Measurements from ENCODE around the gene FAAP24.
"Not testable (repeated sequence)": the region's sequence is repeated elsewhere in the genome, so short reads cannot be mapped to it uniquely, and the experiment has no call there.

FAAP24 gene

GRCh38 chr19:32997716-32998355 is 25.8 kb downstream of the FAAP24 start:
- in situ Hi-C loops (cut with MboI; ENCODE audit: low sequenced_read_pairs) = loop anchor here (25.0 kb wide), 1 partner anchor 414 kb away; no protein-coding TSS in a partner anchor

DNA sequence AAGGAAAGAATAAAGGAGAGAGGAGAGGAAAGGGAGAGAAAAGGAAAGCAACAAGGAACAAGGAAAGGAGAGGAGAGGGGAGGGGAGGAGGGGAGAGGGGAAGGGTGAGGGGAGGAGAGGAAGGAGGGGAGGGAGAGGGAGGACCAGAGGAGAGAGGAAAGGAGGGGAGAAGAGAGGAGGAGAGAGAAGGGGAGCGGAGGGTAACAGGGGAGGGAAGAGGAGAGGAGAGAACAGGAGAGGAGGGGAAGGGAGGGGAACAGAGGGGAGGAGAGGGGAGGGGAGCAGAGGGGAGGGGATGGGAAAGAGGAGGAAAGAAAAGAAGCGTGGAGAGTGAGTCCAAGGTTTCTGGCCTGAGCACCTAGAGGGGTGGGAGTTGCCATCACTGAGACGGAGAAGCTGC is 26.7 kb downstream of the FAAP24 start:
- in situ Hi-C loops (cut with MboI; ENCODE audit: low sequenced_read_pairs) = loop anchor here (25.0 kb wide), 1 partner anchor 414 kb away; no protein-coding TSS in a partner anchor

DNA sequence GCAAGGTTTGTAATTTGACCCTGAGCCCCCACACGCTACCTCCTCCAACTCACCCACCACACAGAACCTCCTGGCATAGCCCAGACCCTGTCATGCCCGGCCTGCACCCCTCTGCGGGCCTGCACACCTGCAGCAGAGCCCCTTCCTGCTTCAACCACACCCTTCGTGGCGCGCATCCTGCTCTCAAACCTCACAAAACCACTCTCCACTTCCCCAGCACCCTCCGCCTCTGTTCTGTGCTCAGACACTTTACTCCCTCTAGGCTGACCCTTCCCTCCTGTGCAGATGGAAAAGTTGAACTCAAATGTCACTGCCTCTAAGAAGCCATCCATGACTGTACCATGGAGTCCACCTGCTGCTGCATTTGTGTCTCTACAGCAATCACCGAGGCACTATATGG is 28.5 kb downstream of the FAAP24 start:
- in situ Hi-C loops (cut with MboI; ENCODE audit: low sequenced_read_pairs) = no loop called here

DNA sequence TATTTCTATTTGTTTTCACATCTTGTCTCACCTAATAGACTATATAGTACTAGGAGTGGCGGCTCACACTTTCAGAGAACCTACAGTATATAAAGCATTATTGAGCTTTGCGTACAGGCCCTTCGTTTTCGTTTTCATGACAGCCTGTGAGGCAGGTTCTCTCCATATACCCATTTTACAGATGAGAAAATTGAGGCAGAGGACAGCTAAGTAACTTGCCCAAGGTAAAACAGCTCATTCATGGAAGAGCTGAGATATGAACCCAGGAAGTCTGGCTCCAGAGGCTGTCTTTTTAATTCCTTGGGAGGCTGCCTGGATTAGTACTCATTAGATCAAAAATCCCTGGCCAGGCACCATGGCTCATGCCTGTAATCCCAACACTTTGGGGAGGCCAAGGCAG is 28.9 kb downstream of the FAAP24 start:
- in situ Hi-C loops (cut with MboI; ENCODE audit: low sequenced_read_pairs) = no loop called here

GRCh38 chr19:33002126-33002865 is 30.3 kb downstream of the FAAP24 start:
- in situ Hi-C loops (cut with MboI; ENCODE audit: low sequenced_read_pairs) = not testable (repeated sequence)

DNA sequence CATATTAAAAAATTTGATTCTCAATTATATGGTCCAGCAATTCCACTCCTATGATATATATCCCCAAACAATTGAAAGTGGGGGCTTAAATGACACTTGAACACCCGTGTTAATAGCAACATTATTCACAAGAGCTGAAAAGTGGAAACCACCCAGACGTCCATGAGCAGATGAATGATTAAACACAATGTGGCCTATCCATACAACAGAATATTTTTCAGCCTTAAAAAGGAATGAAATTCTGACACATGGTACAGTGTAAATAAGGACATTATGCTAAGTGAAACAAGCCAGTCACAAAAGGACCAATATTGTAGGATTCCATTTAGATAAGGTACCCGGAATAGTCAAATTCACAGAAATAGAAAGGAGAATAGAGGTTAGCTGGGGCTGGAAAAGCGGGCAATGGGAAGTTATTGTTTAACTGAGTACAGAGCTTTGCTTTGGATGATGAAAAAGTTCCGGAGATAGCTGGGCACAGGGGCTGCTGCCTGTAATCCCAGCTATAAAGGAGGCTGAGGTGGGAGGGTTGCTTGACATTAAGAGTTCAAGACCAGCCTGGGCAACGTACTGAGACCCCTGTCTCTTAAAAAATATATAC is 31.5 kb downstream of the FAAP24 start:
- in situ Hi-C loops (cut with MboI; ENCODE audit: low sequenced_read_pairs) = not testable (repeated sequence)

DNA sequence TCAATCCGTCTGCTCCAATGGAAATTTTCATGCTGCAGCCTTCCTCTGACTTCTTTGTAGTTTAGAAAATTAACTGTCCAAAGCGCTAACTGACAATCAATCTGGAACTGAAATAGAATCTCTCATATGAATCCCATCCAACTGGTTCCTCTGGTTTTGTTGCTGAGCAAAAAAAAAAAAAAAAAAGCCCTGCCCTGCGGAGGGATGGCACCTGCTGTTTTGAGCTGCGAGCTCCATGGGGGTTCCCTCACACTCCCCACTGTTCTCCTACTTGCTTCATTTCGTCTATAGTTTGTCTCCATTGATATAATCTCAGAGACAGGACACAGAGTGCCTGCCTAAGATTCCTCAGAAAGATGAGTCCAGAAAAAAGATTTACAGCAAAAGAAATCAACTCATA is 33.4 kb downstream of the FAAP24 start:
- in situ Hi-C loops (cut with MboI; ENCODE audit: low sequenced_read_pairs) = no loop called here

DNA sequence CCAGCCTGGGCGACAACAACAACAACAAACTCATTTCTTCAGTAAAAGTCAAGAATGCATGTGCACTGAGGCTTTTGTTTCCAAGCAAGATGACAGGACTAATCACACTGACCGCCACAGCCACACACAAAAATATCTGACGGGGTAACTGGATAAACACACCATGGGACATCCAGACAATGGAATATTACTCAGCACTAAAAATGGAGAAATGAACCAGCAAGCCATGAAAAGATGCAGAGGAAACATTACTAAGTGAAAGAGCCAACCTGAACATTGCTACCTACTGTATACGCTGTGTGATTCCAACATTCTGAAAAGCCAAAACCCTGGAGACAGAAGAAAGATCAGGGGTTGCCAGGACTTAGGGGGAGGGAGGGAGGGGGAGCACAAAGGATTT is 36.7 kb downstream of the FAAP24 start:
- in situ Hi-C loops (cut with MboI; ENCODE audit: low sequenced_read_pairs) = no loop called here

DNA sequence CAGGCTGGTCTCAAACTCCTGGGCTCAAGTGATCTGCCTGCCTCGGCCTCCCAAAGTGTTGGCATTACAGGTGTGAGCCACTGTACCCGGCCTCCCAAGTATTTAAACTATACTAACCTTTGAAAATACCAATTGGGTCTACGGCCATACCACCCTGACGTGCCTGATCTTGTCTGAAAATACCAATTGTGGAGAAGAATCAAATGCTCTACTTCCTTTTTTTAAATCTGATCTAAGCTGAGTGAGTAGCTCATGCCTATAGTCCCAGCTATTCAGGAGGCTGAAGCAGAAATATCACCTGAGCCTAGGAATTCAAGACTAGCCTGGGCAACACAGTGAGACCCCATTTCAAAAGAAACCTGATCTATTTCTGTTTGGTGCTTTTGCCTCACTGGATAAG is 38.8 kb downstream of the FAAP24 start:
- in situ Hi-C loops (cut with MboI; ENCODE audit: low sequenced_read_pairs) = not testable (repeated sequence)

- in situ Hi-C loops (cut with MboI; ENCODE audit: low sequenced_read_pairs) = no loop called here
Measured at GRCh38 chr19:33022472-33023116, 50.6 kb downstream of the FAAP24 start.

GRCh38 chr19:33024398-33024797 is 52.4 kb downstream of the FAAP24 start:
- in situ Hi-C loops (cut with MboI; ENCODE audit: low sequenced_read_pairs) = no loop called here

DNA sequence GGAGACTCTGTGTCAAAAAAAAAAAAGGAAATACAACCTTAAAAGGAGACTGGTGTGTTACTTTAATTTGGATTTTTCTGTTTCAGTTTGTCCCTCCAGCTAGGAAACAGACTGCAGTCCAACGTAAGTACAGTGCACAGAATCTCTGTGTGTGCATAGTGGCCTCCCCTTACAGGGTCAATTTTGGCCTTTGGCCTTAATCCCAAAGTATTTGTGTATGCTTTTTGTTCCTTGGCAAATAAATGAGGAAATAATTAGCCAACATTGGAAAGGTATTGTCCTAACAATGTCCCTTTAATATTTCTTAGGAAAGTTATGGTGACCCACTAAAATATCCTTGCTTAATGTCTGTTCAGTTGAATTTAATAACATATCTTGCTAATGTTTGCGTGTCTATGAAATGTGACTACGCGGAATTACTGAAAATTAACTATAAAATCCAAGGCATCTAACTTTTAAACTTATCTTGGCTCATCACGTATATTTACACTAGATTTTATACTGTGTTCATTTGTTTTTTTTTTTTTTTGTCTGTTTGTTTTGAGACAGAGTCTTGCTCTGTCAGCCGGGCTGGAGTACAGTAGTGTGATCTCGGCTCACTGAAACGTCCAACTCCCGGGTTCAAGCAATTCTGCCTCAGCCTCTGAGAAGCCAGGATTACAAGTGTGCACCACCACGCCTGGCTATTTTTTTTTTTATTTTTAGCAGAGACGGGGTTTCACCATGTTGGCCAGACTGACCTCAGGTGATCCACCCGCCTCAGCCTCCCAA is 53.6 kb downstream of the FAAP24 start:
- in situ Hi-C loops (cut with MboI; ENCODE audit: low sequenced_read_pairs) = not testable (repeated sequence)

DNA sequence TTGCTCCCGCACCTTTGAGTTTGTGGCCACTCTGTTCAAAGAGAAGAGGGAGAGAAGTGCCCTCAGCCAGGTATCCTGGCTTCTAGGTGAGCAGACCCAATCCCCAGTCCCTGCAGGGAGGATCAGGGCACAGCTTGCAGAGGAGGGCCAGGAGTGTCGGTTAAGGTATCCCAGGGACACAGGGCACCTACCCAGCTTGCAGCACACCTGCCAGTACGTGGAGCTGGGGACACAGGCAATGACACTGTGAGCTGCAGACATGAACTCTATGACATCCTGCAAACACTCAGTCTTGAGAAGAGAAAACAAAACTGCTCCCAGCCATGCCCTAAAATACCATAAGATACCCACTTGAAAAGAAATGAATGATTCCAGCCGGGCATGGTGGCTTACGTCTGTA is 54.6 kb downstream of the FAAP24 start:
- in situ Hi-C loops (cut with MboI; ENCODE audit: low sequenced_read_pairs) = not testable (repeated sequence)
